ENCODE results near the gene BRI3BP.
"Not testable (repeated sequence)": the region's sequence is repeated elsewhere in the genome, so short reads cannot be mapped to it uniquely, and the experiment has no call there.

The BRI3BP gene

DNA sequence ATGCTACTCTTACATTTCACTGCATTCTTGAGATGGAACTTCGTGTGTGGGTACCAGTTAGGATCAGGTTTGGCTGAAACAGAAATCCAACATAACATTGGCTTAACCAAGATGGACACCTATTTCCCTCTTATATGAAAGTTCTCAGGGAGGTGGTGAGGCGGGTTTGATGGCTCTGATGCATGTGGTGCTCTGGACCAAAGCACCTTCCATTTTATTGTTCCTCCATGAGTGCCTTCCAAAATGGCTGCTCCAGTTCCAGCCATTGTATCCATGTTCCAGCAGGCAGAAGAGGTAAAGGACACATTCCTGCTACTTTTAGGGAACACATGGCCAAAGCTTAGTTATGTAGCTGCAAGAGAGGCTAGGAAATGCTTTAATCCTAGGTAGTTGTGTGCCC is 29.6 kb downstream of the BRI3BP start:
- no peak for DNase-seq (ENCODE audit: low read depth)

DNA sequence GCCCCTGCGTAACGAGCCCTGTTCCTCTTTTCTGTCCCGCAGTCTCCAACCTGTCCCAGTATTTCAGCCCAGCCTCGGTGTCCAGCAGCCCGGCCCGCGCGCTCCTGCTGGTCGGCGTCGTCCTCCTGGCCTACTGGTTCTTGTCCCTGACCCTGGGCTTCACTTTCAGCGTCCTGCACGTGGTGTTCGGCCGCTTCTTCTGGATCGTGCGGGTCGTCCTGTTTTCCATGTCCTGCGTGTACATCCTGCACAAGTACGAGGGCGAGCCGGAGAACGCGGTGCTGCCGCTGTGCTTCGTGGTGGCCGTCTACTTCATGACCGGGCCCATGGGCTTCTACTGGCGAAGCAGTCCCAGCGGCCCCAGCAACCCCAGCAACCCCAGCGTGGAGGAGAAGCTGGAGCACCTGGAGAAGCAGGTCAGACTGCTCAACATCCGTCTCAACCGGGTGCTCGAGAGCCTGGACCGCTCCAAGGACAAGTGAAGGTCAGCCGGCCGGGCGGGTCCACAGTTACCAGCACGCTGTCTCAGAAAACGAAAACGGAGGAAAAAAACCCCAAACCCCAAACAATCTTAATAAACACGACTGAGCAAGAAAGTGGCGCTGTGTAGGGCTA is 31.6 kb downstream of the BRI3BP start:
- DNase-seq (ENCODE audit: low read depth), result no peak

GRCh38 chr12:125025606-125026235 is 32.3 kb downstream of the BRI3BP start:
- DNase-seq (ENCODE audit: low read depth), result no peak

GRCh38 chr12:125028106-125028505 is 34.7 kb downstream of the BRI3BP start:
- DNase-seq (ENCODE audit: low read depth), result no peak

- DNase-seq (ENCODE audit: low read depth), result no peak
Measured at GRCh38 chr12:125029761-125030358, 36.4 kb downstream of the BRI3BP start.

DNA sequence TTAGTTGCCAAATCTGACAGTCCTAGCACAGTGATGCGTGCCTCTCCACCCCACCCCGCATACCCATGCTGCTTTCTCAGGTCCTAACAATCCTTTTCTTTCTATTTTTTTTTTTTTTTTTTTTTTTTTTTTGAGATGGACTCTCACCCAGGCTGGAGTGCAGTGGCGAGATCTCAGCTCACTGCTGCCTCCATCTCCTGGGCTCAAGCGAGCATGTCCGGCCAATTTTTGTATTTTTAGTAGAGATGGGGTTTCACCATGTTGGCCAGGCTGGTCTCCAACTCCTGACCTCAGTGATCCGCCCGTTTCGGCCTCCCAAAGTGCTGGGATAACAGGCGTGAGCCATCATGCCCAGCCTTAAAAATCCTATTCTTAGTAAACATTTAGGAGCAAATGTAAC is 38.0 kb downstream of the BRI3BP start:
- DNase-seq (ENCODE audit: low read depth), result not testable (repeated sequence)

- DNase-seq (ENCODE audit: low read depth), result no peak
Measured at GRCh38 chr12:125032466-125033152, 39.2 kb downstream of the BRI3BP start.

DNA sequence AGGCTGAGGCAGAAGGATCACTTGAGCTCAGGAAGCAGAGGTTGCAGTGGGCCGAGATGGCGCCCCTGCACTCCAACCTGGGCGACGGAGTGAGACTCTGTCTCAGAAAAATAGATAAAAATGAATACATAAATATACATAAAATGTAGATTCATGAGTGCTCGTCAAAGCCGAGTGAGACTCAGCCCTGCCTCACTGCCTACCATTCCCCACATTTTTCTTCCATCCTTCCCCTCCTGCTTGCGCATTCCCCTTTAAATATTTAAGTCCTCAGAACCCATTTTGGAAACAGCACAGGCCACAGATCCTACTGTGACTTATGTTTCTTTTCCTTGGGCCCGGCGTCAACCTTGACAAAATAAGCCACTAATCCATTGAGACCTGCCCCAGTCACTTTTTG is 39.8 kb downstream of the BRI3BP start:
- no peak for DNase-seq (ENCODE audit: low read depth)

GRCh38 chr12:125038976-125039625 is 45.7 kb downstream of the BRI3BP start:
- no peak for DNase-seq (ENCODE audit: low read depth)

DNA sequence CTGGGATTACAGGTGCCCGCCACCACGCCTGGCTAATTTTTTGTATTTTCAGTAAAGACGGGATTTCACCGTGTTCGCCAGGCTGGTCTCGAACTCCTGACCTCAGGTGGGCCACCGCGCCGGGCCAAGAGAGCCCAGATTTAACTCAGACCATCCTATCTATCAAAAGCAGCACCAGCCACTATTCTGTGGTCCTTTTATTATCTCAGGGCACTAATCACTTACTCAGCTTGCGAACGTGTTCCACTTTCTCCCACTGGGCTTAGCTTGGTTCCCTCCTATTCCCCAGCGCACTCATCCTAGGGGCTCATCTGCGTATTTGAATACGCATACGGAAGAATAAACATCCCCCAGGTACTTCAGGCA is 55.6 kb downstream of the BRI3BP start:
- no peak for DNase-seq (ENCODE audit: low read depth)

GRCh38 chr12:125050446-125050845 is 57.0 kb downstream of the BRI3BP start:
- no peak for DNase-seq (ENCODE audit: low read depth)

- no peak for DNase-seq (ENCODE audit: low read depth)
Measured at GRCh38 chr12:125050868-125051267, 57.4 kb downstream of the BRI3BP start.

DNA sequence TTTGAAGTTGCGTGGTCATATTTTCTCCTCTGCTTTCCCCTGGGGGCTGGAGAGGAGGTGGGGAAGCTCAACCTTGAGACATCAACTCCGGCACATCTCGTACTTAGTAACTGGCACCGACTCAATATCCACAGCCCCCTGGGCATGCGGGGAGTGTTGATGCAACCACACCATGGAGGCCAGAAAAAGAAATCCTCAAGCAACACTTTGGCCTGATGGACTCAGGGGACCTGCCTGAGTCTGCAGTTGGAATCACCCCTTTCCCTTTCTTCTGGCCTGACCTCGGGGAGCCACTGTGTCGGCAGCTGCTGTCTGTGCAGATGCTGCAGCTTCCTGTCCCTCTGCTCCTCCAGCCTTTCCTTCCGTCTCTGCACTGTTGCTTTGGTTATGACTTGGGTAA is 60.4 kb downstream of the BRI3BP start:
- no peak for DNase-seq (ENCODE audit: low read depth)

DNA sequence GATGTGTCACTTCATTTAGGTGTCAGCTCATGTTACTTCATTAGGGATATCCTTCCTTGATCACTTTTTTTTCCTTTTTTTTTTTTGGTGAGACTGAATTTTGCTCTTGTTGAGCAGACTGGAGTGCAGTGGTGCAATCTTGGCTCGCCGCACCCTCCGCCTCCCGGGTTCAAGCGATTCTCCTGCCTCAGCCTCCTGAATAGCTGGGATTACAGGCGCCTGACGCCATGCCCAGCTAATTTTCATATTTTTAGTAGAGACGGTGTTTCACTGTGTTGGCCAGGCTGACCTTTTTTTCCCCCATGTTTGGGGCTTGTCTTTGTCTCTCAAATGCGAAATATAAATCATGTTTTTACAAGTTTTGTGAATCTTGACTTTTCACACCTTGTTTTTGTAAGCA is 62.1 kb downstream of the BRI3BP start:
- no peak for DNase-seq (ENCODE audit: low read depth)

DNA sequence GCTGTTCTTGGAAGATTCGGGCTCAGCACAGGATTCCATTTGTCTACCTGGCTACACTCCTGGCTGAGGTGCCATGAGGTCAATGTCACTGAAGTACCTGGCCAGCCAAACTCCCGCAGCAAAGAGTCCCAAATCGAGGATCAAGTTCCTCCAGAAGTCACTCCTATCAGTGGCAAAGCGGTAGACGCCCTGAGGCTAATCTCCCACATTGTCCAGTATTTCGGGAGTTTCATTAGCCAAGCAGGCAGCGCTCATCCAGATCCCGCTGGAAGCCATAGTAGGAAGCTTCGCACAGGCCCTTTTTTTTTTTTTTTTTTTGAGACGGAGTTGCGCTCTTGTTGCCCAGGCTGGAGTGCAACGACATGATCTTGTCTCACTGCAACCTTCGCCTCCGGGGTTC is 62.9 kb downstream of the BRI3BP start:
- no peak for DNase-seq (ENCODE audit: low read depth)

GRCh38 chr12:125057708-125058107 is 64.3 kb downstream of the BRI3BP start:
- DNase-seq (ENCODE audit: low read depth), result no peak

DNA sequence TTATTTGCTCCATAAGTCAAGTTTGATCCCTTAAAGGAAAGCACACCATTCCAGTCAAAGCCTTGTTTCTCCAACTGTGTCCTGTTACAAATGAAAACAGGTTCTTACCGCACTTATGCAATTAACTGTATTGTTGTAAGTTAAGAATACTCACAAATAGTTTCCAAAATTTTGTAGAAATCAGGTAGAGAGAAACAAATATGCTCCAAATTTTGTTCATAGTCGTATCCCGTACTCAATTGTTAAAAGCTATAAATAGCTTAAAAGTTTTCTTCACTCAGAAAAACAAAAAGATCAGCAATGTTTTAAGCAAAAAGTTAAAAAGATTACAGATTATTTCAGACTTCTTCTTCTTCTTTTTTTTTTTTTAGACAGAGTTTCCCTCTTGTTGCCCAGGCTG is 67.8 kb downstream of the BRI3BP start:
- no peak for DNase-seq (ENCODE audit: low read depth)

DNA sequence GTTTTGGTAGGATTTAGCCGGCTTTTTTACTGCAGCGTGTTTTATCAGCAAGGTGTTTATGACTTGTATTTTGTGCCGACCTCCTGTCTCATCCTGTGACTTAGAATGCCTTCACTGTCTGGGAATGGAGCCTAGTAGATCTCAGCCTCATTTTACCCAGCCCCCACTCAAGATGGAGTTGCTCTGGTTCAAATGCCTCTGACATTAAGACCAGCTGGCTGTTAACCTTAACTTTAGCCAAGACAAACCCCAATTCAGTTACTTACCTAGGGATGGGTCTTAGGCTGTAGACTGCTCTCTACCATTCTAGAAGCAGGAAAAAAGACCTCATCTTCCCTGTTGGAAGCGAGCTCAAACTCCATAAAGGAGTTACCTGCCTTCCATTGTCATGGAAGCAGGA is 70.1 kb downstream of the BRI3BP start:
- DNase-seq (ENCODE audit: low read depth), result not testable (repeated sequence)

DNA sequence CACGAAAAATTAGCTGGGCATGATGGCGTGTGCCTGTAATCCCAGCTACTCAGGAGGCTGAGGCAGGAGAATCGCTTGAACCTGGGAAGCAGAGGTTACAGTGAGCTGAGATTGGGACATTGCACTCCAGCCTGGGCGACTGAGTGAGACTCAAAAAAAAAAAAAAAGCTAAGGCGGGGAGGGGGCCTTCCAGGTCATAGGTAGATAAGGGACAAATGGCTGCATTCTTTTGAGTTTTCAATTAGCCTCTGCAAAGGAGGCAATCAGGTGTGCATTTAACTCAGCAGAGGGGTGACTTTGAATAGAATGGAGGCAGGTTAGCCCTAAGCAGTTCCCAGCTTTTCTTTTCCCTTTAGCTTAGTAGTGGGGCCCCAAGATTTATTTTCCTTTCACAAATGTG is 71.0 kb downstream of the BRI3BP start:
- DNase-seq (ENCODE audit: low read depth), result no peak

DNA sequence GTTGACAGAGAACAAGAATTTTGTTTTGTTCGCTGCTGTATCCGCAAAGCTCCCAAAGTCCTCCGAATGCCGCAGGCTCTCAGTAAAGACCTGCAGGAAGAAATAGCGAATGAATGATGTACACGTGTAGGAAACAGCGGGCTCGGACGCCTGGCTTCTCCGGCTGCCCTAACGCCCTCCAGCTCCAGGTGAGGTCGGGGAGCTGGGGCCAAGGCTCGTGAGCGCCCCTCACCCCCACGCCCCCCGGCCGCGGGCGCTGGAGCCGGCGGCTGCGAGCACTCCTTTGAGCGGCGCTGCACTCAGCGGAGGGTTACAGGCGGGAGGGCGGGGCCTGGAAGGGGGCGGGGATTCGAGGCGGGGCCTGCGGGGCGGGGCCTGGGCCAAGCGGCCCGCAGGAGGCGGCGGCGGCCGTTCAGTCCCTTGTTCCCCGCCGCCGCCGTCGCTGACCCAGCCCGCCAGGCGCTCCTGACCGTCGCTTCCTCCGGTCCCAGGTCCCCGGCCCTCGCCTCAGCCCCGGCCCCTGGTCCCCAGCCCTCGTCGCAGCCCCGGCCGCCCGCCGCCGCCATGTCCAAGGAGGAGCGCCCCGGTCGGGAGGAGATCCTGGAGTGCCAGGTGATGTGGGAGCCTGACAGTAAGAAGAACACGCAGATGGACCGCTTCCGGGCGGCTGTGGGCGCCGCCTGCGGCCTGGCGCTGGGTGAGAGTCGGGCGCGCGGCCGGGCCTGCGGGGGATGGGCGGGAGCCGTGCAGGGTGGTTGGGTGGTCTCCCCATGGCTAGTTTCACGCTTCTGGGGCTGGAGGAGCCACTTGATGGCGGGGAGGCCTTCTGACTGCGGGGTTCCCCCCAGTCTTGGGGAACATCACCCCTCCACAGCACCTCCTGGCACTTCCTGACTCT is 71.8 kb downstream of the BRI3BP start, which contains the start of gene AACS:
Gene AACS (plus strand): TSS at position 415 of the 898 bp plus-strand sequence. CDS start 150 bp downstream, at position 565.
- peak; percentile 20 for DNase-seq (ENCODE audit: low read depth)

GRCh38 chr12:125065919-125066570 is 72.6 kb downstream of the BRI3BP start:
- no peak for DNase-seq (ENCODE audit: low read depth)
